ENCODE data around the gene QRSL1. TPM values are rescaled to one million over a fixed set of nuclear protein-coding genes. Genes with fewer than 3 reads are reported as not detected.

QRSL1 gene
- polyA plus RNA-seq, 1 of the 3 experiments (the other 2 are of a cell fraction) = 5.7 TPM

DNA sequence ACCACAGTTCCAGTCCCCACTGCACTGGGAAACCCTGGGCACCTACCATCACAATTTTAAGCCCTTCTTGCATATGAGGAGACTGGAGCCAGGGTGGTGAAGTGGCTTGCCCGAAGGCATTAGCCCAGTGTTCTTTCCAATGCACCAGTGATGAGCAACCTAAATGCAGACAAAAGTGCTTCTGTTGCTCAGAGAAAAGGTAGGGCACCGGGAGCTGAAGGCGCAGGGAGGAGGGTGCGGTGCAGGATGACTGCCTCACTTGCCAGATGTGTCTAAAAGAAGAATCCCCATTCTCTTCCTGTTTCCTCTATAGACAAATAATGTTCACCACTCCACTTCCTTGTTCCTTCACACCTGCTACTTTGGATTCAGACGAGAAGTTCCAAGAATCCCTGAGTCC is 86.5 kb downstream of the QRSL1 start:
- TF ChIP-seq PBX3 (IDR thresholded peaks at IDR 0.05) = no peak
- TF ChIP-seq EZH2phosphoT487 (IDR thresholded peaks at IDR 0.05; ENCODE audit: borderline replicate concordance, low read depth) = no peak
- ChIA-PET POLR2A (interaction anchor here (0.6 kb wide), 1 partner anchor 87 kb away, joined by 4 read pairs; no protein-coding TSS in a partner anchor), CTCF (interaction anchor here (1.3 kb wide), 1 partner anchor 16 kb away, joined by 3 read pairs; no protein-coding TSS in a partner anchor)
- DNase-seq = no peak
- 53% methylated on average over 5 of the region's 5 CpGs for WGBS (ENCODE audit: low lambda C conversion rate)
- Histone ChIP-seq H4K20me1 (ENCODE audit: insufficient read depth) (no peaks in the 10 kb centered on the region), H3K9ac (no peak overlapping the region), H2AFZ (ENCODE audit: low read depth) (no peak overlapping the region), H3K79me2 (ENCODE audit: insufficient read depth) (no peaks in the 10 kb centered on the region), H3F3A (replicated peaks; ENCODE audit: insufficient read depth) (no peaks in the 10 kb centered on the region), H3K36me3 (replicated peaks in 1 of 2; ENCODE audit: control insufficient read depth in 1 of 2, insufficient read depth in 2 of 2, low read length in 1 of 2) (no peaks in the 10 kb centered on the region), H3K27me3 (ENCODE audit: insufficient read depth) (no peaks in the 10 kb centered on the region), H3K4me2 (no peak overlapping the region), H3K4me1 (ENCODE audit: control insufficient read depth in 1 of 2, insufficient read depth in 2 of 2, low read depth in 1 of 2, low read length in 1 of 2) (no peaks in the 10 kb centered on the region), H3K4me3 (ENCODE audit: low read depth in 2 of 2, low read length in 1 of 2) (no peak overlapping the region), H3K9me3 (no peaks in the 10 kb centered on the region), H3K27ac (ENCODE audit: low read depth in 2 of 2, low read length in 1 of 2) (no peak overlapping the region), H3K9me2 (no peaks in the 10 kb centered on the region)

DNA sequence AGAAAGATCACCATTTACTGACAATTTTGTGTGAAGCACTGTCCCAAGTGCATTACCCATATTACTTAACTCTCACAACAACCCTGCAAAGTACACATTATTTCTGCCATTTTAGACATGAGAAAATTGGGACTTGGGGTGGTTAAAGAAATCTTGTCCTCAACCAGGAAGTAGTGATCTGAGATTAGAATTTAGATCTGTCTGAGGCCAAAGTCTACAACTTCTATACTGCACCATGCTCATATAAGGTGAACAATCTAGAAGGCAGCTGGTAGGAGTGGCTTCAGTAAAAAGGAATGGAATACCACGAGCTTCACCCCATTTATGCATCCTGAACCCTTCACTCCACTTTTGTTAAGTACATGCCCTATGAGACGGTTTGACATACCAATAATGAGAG is 87.6 kb downstream of the QRSL1 start:
- 7% methylated on average over 2 of the region's 2 CpGs for WGBS (ENCODE audit: low lambda C conversion rate)
- H2AFZ ChIP-seq (ENCODE audit: low read depth) = no peak overlapping the region
- no peak for DNase-seq
- no peaks in the 10 kb centered on the region for H3K36me3 ChIP-seq (replicated peaks in 1 of 2; ENCODE audit: control insufficient read depth in 1 of 2, insufficient read depth in 2 of 2, low read length in 1 of 2)
- H3K27ac ChIP-seq (ENCODE audit: low read depth in 2 of 2, low read length in 1 of 2) = no peak overlapping the region
- no peak for TF ChIP-seq TCF12 (IDR thresholded peaks at IDR 0.05)
- TF ChIP-seq MAX (IDR thresholded peaks at IDR 0.05; ENCODE audit: low read depth) = no peak
- no peak for TF ChIP-seq CHD2 (IDR thresholded peaks at IDR 0.05; ENCODE audit: low read length, partially characterized antibody)
- H3F3A ChIP-seq (replicated peaks; ENCODE audit: insufficient read depth) = no peaks in the 10 kb centered on the region
- H3K9me2 ChIP-seq = no peaks in the 10 kb centered on the region
- H3K4me1 ChIP-seq (ENCODE audit: control insufficient read depth in 1 of 2, insufficient read depth in 2 of 2, low read depth in 1 of 2, low read length in 1 of 2) = no peaks in the 10 kb centered on the region
- ChIA-PET POLR2A (no interaction called here), CTCF (no interaction called here)
- H3K9me3 ChIP-seq = no peaks in the 10 kb centered on the region
- H3K27me3 ChIP-seq (ENCODE audit: insufficient read depth) = no peaks in the 10 kb centered on the region
- H3K79me2 ChIP-seq (ENCODE audit: insufficient read depth) = no peaks in the 10 kb centered on the region
- H3K4me2 ChIP-seq = no peak overlapping the region
- no peak overlapping the region for H3K9ac ChIP-seq
- H3K4me3 ChIP-seq (ENCODE audit: low read depth in 2 of 2, low read length in 1 of 2) = no peak overlapping the region
- no peaks in the 10 kb centered on the region for H4K20me1 ChIP-seq (ENCODE audit: insufficient read depth)

Small RNA genes lying within 50 kb of the gene (small RNA-seq; reads per million reads assigned to genes)
- gene RNU6-527P = 0 reads per million in 7 experiments

Other genes starting within 250 kb of the QRSL1 start
- gene RTN4IP1, start 80 bp upstream of the QRSL1 start, polyA plus RNA-seq (2012; rRNA removed) = 4.3 and 4.9 TPM in 2 replicates

All from SK-N-SH (cell line).